IMR-90 (cell line): ENCODE data around the gene DENND5A. TPM values are rescaled to one million over a fixed set of nuclear protein-coding genes. Genes with fewer than 3 reads are reported as not detected.
"Not testable (repeated sequence)": the region's sequence is repeated elsewhere in the genome, so short reads cannot be mapped to it uniquely, and the experiment has no call there.

Experiments used
- ATAC-seq: fragments of 200-7000 bp; cut with Tn5 transposase; 2 replicates; pipeline ENCODE4 v1.9.1; 2020; ENCODE audit warnings: low read depth, mild to moderate bottlenecking, moderate library complexity
- BruUV-seq: library from RNA; stranded (reverse); fragments of 400-500 nt; replicated peaks from 2 replicates; lab custom pipeline; 2021; lab: Mats Ljungman, UMichigan
- CTCF ChIA-PET: fragments of 300-600 bp; formaldehyde crosslinking; extraction: SDS; loops from one replicate; lab custom pipeline; 2021; ENCODE audit warnings: antibody characterized with exemption; lab: Yijun Ruan, JAX
- POLR2A ChIA-PET: fragments of 300-600 bp; sonication (Branson Sonifier 250); formaldehyde crosslinking; loops from one replicate; lab custom pipeline; 2022; ENCODE audit warnings: antibody characterized with exemption; ENCODE audit not compliant: unreplicated experiment; lab: Charles Lee
- DNase-seq: peaks from one replicate; pipeline ENCODE4 v3.0.0; 2013
- H2AFZ ChIP-seq: replicated peaks from 2 replicates; pipeline ENCODE3; 2013; ENCODE audit warnings: low read length, mild to moderate bottlenecking; ENCODE audit not compliant: poor library complexity
- H2AK5ac ChIP-seq: 2 replicates; pipeline ENCODE4 v1.6.1; 2013; ENCODE audit warnings: low read depth, low read length, inconsistent platforms
- H2AK9ac ChIP-seq: replicated peaks from 2 replicates; pipeline ENCODE3; 2013; ENCODE audit warnings: mild to moderate bottlenecking, low read depth, low read length, moderate library complexity; ENCODE audit not compliant: poor library complexity
- H2BK120ac ChIP-seq: 2 replicates; pipeline ENCODE4 v1.6.1; 2013; ENCODE audit warnings: low read depth, low read length, inconsistent platforms
- H2BK15ac ChIP-seq: 3 replicates; pipeline ENCODE4 v1.6.1; 2013; ENCODE audit warnings: low read depth, low read length, inconsistent platforms
- H2BK20ac ChIP-seq: 2 replicates; pipeline ENCODE4 v1.6.1; 2013; ENCODE audit warnings: low read depth, mild to moderate bottlenecking, inconsistent platforms, low read length, moderate library complexity
- H2BK5ac ChIP-seq: 2 replicates; pipeline ENCODE4 v1.6.1; 2013; ENCODE audit warnings: mild to moderate bottlenecking, low read depth, low read length, inconsistent platforms; ENCODE audit not compliant: poor library complexity, severe bottlenecking
- H3K14ac ChIP-seq: replicated peaks from 2 replicates; pipeline ENCODE4 v1.6.1; 2013; ENCODE audit warnings: low read depth, low read length, inconsistent platforms
- H3K18ac ChIP-seq: 2 replicates; pipeline ENCODE4 v1.6.1; 2013; ENCODE audit warnings: low read depth, low read length, control low read depth
- H3K23ac ChIP-seq: 2 replicates; pipeline ENCODE4 v1.6.1; 2013; ENCODE audit warnings: low read depth, low read length, inconsistent platforms
- H3K27ac ChIP-seq: 2 replicates; pipeline ENCODE4 v1.5.1; 2013; ENCODE audit warnings: mild to moderate bottlenecking, control low read depth, low read length; ENCODE audit not compliant: insufficient read depth
- H3K27me3 ChIP-seq: 2 replicates; pipeline ENCODE4 v1.6.1; 2013; ENCODE audit warnings: low read length; ENCODE audit not compliant: control insufficient read depth, insufficient read depth
- H3K36me3 ChIP-seq: 2 replicates; pipeline ENCODE4 v1.6.1; 2013; ENCODE audit warnings: low read length, mixed read lengths; ENCODE audit not compliant: control insufficient read depth, insufficient read depth
- H3K4ac ChIP-seq: 2 replicates; pipeline ENCODE4 v1.6.1; 2013; ENCODE audit warnings: low read depth, low read length, inconsistent platforms
- H3K4me1 ChIP-seq: 2 replicates; pipeline ENCODE4 v1.6.1; 2013; ENCODE audit warnings: low read length, mixed read lengths; ENCODE audit not compliant: control insufficient read depth, insufficient read depth
- H3K4me2 ChIP-seq: 2 replicates; pipeline ENCODE4 v1.6.1; 2013; ENCODE audit warnings: low read depth, mild to moderate bottlenecking, control low read depth, low read length, moderate library complexity
- H3K4me3 ChIP-seq: 2 replicates; pipeline ENCODE4 v1.5.1; 2013; ENCODE audit warnings: low read depth, mild to moderate bottlenecking, control low read depth, low read length, moderate library complexity; ENCODE audit not compliant: insufficient read depth
- H3K56ac ChIP-seq: 2 replicates; pipeline ENCODE4 v1.6.1; 2013; ENCODE audit warnings: low read length, inconsistent platforms; ENCODE audit not compliant: insufficient read depth; ENCODE audit errors: extremely low read depth
- H3K79me1 ChIP-seq, 2 experiments: 2 replicates each; pipeline ENCODE4 v1.6.1; 2013; ENCODE audit warnings: low read length in 2 of 2, inconsistent platforms in 1 of 2, low read depth in 1 of 2
- H3K9ac ChIP-seq: 2 replicates; pipeline ENCODE4 v1.6.1; 2013; ENCODE audit warnings: low read depth, low read length, control low read depth
- H3K9me1 ChIP-seq: 2 replicates; pipeline ENCODE4 v1.6.1; 2013; ENCODE audit warnings: low read length, inconsistent platforms; ENCODE audit not compliant: insufficient read depth
- H3K9me3 ChIP-seq: 2 replicates; pipeline ENCODE4 v1.6.1; 2013; ENCODE audit warnings: low read length; ENCODE audit not compliant: control insufficient read depth, insufficient read depth
- H4K20me1 ChIP-seq: 2 replicates; pipeline ENCODE4 v1.6.1; 2013; ENCODE audit warnings: low read length, inconsistent platforms; ENCODE audit not compliant: insufficient read depth
- H4K5ac ChIP-seq: 2 replicates; pipeline ENCODE4 v1.6.1; 2013; ENCODE audit warnings: mild to moderate bottlenecking, low read depth, low read length, control low read depth
- H4K8ac ChIP-seq, 2 experiments: 2 replicates each; pipeline ENCODE4 v1.6.1; 2013; ENCODE audit warnings: low read depth in 2 of 2, low read length in 2 of 2, control low read depth in 1 of 2, inconsistent platforms in 1 of 2
- H4K91ac ChIP-seq: 2 replicates; pipeline ENCODE4 v1.6.1; 2013; ENCODE audit warnings: low read depth, low read length, inconsistent platforms; ENCODE audit not compliant: insufficient read depth
- WGBS, 2 experiments: methylation state at CpG; one replicate each; pipeline versions ENCODE4 v1.1.5 to v1.1.7; 2013; ENCODE audit warnings: missing lambda C conversion rate in 2 of 2; ENCODE audit not compliant: insufficient read length in 1 of 2; ENCODE audit errors: extremely low coverage in 2 of 2; 5-methylcytosine and 5-hydroxymethylcytosine counted together
- dilution Hi-C: fragments of 300-500 bp; cut with HindIII; formaldehyde crosslinking; loops from one replicate; pipeline ENCODE4 v1.14.3; 2018; ENCODE audit warnings: low sequenced_read_pairs; ENCODE audit not compliant: unreplicated experiment
- in situ Hi-C: fragments of 300-500 bp; cut with MboI; formaldehyde crosslinking; loops from 3 replicates; pipeline ENCODE4 v1.14.3; 2019; ENCODE audit warnings: low sequenced_read_pairs, inconsistent platforms, mixed read lengths
- intact Hi-C: fragments of 100-400 bp; cut with micrococcal nuclease; formaldehyde crosslinking; loops from 2 replicates; pipeline ENCODE4 v1.10.0; 2022
- polyA plus RNA-seq, 3 experiments: library from polyadenylated mRNA; depleted of rRNA; stranded (reverse); fragments of >200 nt; gene quantifications; 2 replicates each; pipeline ENCODE4 v1.2.3, GENCODE V29; 2012; ENCODE audit warnings: low replicate concordance in 1 of 3
- total RNA-seq: library from RNA; depleted of rRNA; stranded (reverse); fragments of >200 nt; gene quantifications from 2 replicates; pipeline ENCODE4 v1.2.3, GENCODE V29; 2012

Gene DENND5A
- total and polyA plus RNA-seq, 2 of the 4 experiments (the other 2 are of a cell fraction): 179 to 192 TPM

DNA sequence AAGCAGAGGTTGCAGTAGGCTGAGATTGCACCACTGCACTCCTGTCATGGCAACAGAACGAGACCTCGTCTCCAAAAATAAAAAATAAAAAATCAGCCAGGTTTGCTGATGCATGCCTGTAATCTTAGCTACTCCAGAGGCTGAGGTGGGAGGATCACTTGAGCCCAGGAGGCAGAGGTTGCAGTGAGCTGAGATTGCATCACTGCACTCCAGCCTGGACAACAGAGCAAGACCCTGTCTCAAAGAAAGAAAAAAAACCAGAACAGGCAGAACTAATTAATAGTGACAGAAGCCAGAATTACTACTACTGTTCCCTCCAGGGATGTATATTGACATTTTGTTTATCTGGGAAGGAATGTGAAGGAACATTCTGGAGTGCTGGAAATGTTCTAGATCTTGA is 166.7 kb downstream of the DENND5A start:
- H3K4ac ChIP-seq, H3K79me1 ChIP-seq, H3K4me2 ChIP-seq, POLR2A ChIA-PET, intact Hi-C loops, H3K18ac ChIP-seq, BruUV-seq, H3K36me3 ChIP-seq, H3K9me3 ChIP-seq, H3K27ac ChIP-seq, H3K23ac ChIP-seq, H4K20me1 ChIP-seq, ATAC-seq, H3K9ac ChIP-seq, H3K9me1 ChIP-seq, H4K91ac ChIP-seq, H2AFZ ChIP-seq, H4K5ac ChIP-seq, H2BK120ac ChIP-seq, H2BK15ac ChIP-seq, H3K56ac ChIP-seq, H2BK5ac ChIP-seq, H2BK20ac ChIP-seq, H2AK5ac ChIP-seq, H2AK9ac ChIP-seq, dilution Hi-C loops, H4K8ac ChIP-seq, H3K4me1 ChIP-seq, DNase-seq, H3K4me3 ChIP-seq, in situ Hi-C loops, H3K14ac ChIP-seq, H3K27me3 ChIP-seq: not testable (repeated sequence)
- CTCF ChIA-PET: interaction anchor here (0.8 kb wide), 1 partner anchor 39 kb away, joined by 3 read pairs; no protein-coding TSS in a partner anchor
- WGBS, 2 experiments: no CpG with 5 or more reads among the region's 2 CpGs

DNA sequence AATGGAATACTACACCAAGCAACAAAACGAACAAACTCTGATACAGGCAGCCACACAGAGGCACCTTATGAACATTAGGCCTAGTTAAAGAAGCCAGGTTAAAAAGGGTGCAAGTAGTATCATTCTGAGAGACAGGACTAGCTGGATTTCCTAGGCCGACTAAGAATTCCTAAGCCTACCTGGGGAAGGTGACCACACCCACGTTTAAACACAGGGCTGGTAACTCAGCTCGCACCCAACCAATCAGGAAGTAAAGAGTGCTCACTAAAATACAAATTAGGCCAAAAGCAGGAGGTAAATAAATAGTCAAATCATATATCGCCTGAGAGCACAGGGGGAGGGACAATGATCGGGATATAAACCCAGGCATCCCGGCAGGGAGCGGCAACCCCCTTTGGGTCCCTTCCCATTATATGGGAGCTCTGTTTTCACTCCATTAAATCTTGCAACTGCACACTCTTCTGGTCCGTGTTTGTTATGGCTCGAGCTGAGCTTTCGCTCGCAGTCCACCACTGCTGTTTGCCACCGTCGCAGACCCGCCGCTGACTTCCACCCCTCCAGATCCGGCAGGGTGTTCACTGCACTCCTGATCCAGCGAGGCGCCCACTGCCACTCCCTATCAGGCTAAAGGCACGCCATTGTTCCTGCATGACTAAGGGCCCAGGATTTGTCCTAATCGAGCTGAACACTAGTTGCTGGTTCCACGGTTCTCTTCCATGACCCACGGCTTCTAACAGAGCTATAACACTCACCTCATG is 167.8 kb downstream of the DENND5A start:
- H3K27me3 ChIP-seq, H2AK5ac ChIP-seq, dilution Hi-C loops, H4K5ac ChIP-seq, H3K36me3 ChIP-seq, H3K9me3 ChIP-seq, H2BK15ac ChIP-seq, H3K27ac ChIP-seq, H2BK120ac ChIP-seq, H3K56ac ChIP-seq, BruUV-seq, H3K4ac ChIP-seq, ATAC-seq, H3K4me1 ChIP-seq, H3K4me3 ChIP-seq, H3K18ac ChIP-seq, H2BK5ac ChIP-seq, H3K23ac ChIP-seq, H2BK20ac ChIP-seq, H4K20me1 ChIP-seq, H3K14ac ChIP-seq, intact Hi-C loops, in situ Hi-C loops, H4K91ac ChIP-seq, H3K79me1 ChIP-seq, H2AK9ac ChIP-seq, H3K9me1 ChIP-seq, H3K9ac ChIP-seq, H3K4me2 ChIP-seq, POLR2A ChIA-PET, DNase-seq, H2AFZ ChIP-seq, H4K8ac ChIP-seq: not testable (repeated sequence)
- CTCF ChIA-PET: interaction anchor here (0.8 kb wide), 1 partner anchor 40 kb away, joined by 3 read pairs; no protein-coding TSS in a partner anchor
- 87% methylated on average over 15 of the region's 23 CpGs; no CpG with 5 or more reads in 1 of the 2 experiments for WGBS, 2 experiments
